Epithelial cell of esophagus (primary cell): ENCODE measurements around the gene PPM1E.

ENCODE experiments used
- DNase-seq: peaks from one replicate; pipeline ENCODE4 v3.0.0; 2010; ENCODE audit warnings: low read depth
- H3K4me3 ChIP-seq: 2 replicates; pipeline ENCODE4 v1.5.1; 2011; ENCODE audit warnings: mild to moderate bottlenecking, low read length, control low read depth
- CTCF ChIP-seq: IDR thresholded peaks from 2 replicates; pipeline ENCODE4 v1.5.1; 2011; ENCODE audit warnings: low read depth, mild to moderate bottlenecking, low read length, control low read depth, inconsistent platforms; ENCODE audit not compliant: insufficient read depth; ENCODE audit errors: missing control alignments

Gene PPM1E

GRCh38 chr17:58756246-58757161 lies 850 bp downstream of the PPM1E start:
- no peak for TF ChIP-seq CTCF
- peak overlapping the region; percentile 52 for H3K4me3 ChIP-seq
- no peak for DNase-seq

GRCh38 chr17:58757162-58757613 lies 1.5 kb downstream of the PPM1E start:
- DNase-seq = no peak
- no peak overlapping the region for H3K4me3 ChIP-seq
- no peak for TF ChIP-seq CTCF

- TF ChIP-seq CTCF = no peak
- H3K4me3 ChIP-seq = no peak overlapping the region
- DNase-seq = no peak
These were observed 3.2 kb downstream of the PPM1E start for GRCh38 chr17:58758890-58759289.

- H3K4me3 ChIP-seq = no peak overlapping the region
- no peak for DNase-seq
- no peak for TF ChIP-seq CTCF
These were observed 3.9 kb downstream of the PPM1E start for GRCh38 chr17:58759522-58759921.

- DNase-seq = no peak
- no peak for TF ChIP-seq CTCF
These were observed 4.6 kb downstream of the PPM1E start for GRCh38 chr17:58760248-58760647.

GRCh38 chr17:58763263-58763662 lies 7.6 kb downstream of the PPM1E start:
- no peak for TF ChIP-seq CTCF
- H3K4me3 ChIP-seq = no peak overlapping the region
- DNase-seq = no peak

More at GRCh38 chr17:58760248-58760647, 4.6 kb downstream of the PPM1E start:
- no peak overlapping the region for H3K4me3 ChIP-seq
